Stimulated activated CD8-positive, alpha-beta memory T cell treated with anti-CD3 and anti-CD28 coated beads, Interleukin-7, amount 100 ng/mL, for 24 hours (primary cell): ENCODE data around the gene OTUD7B.
A peak's percentile ranks its signal among the peaks of the same experiment; 100 is the strongest.

Experiments used
- DNase-seq: peaks from one replicate; pipeline ENCODE4 v3.0.0-alpha.2; 2020; ENCODE audit warnings: low read depth

OTUD7B gene

DNA sequence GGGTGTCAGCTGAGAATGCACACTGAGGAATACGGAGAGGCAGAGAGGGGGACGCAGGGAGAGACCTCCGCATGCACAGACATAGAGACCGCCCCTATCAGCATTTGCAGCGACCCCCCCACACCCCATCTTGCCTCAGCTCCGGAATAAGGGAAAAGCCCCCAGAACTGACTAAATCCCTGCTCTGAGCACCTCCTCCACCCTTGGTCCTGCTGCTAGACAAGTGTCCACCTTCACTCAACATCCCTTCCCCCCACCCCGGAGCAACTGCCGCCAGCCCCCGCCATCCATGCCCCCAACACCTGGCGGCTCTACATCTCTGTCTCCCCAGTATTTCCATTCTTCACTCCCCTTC lies 93.7 kb downstream of the OTUD7B start:
- no peak for DNase-seq

DNA sequence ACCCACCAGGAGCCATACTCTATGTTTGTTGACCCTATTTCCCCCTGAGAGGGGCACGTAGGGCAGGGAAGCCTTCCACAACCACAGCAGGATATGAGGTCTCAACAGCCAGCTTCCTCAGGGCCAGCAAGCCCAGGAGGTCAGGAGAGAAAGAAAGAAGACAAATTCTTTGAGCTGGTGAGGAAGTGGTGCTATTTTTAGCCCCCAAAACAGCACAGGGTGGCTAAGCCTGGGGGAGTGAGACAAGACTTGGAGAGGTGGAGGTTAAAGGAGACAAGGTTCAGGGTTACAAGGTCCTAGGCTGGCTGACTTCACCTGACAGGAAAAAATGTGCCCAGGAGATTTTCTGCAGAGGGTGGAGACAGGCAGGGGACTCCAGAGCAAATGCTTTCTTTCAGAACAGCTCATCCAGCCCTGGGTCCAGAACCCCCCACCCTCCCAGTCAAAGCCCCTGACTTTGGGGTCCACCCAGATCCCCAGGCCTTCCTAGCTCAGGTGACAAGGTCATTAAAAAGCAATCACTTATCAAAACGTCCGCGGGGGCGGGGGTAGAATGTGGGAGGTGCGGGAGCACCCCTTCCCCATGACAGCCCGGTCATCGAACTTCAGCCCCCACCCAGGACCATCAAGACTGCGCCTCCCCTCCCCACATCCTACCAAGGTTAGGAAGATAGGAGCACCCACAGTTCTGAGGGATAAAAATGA lies 94.2 kb downstream of the OTUD7B start:
- DNase-seq: no peak

DNA sequence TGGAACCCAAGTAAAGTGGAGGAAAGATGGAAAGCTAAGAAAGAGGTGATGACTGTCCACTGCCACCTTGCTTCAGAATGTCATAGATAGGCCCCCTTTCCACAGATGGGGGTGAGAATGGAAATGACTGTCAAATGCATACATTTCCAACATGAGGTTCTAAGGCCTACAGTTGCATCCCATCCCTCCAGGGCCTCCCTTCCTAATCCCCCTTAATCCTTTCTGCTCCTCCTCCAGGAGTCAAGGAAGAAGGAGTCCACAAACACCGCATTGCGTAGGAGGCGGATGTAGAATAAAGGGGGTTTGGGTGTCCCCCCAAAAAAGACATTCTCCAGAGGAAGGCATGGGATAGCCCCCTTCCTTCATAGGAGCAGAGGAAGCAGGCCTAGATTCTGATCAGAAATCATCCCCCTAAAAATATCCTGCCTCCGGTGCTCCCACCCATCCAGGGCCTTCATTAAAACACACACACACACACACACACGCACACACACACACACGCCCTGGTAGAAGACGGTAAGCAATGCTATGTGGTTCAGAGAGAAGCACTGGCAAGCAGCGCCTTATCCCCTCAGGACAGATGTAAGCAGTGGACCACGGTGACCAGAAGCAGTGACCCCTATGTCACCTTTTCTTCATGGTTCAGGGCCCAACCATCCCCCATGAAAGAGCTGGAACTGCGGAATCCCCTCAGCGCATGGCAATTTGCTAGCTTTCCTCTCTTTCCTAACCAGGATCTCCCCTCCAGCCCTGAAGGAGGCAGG lies 94.9 kb downstream of the OTUD7B start:
- no peak for DNase-seq

DNA sequence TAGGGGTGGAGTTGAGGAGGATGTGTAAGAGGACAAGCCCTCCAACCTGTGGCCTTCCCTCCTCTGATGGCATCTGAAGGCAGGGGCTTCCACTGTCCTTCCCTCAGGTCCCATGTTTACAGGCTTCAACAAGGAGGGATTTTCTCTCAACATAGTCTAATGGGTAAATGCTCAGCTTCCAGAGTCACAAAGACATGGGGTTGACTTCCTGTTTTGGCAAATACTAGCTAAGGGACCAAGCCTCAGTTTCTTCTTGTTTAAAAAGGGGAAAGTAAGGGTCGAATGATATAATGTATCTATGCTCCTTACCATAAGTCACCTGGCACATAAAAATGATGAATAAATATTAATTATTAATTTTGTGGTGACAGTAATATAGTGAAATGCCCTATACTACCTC lies 96.0 kb downstream of the OTUD7B start:
- DNase-seq: no peak

DNA sequence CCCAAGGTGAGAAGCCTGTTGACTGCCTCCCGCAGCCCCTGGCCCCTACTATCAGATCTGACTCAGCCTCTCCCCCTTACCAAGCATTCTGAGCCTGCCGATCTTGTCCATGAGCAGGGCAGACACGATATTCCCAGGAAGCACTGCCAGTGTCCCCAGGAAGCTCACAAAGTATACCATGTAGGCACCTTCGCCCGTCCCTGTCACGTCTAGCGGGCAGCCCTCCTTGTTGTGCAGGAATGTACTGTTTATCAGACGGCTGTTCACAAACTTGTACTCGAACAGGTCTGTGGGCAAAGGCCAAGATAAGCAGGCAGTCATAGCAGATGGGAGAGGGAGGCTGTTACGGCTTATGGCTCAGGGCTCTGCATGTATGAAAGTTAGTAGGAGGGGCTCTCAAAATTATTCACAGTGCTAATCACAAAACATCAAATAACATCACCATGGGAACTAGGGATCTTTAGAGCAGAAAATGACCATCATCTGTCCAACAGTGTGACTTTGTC lies 103.9 kb downstream of the OTUD7B start:
- DNase-seq: no peak

DNA sequence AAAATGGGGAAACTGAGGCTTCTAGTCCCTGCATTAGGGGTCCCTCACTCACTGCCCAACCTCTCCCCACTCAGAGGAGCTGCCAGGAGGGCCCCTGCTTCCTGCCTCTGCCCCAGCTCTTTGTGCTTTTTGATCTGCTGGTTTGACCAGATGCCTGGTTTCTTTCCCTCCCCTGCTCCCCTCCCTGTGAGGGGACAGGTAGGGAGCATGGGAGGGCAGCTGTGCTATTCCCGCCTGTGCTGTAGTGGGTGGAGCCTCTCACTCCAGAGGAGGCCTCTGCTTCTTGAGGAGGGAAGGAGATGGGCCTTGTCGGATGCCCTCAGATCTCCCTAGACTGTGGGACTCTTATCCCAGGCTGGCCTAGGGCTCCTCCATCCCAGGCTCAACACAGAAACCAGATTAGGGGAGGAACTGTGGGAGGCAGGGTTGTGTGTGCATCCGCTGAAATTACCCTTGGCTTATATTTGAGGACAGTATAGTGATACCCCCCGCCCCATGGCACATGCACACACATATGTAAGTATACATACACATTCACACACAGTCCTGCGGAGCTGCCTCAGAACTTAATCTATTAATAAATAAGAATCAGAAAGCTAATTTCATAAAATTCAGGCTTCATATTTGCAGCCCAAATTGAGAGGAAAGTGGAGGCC lies 106.6 kb downstream of the OTUD7B start:
- DNase-seq: no peak

DNA sequence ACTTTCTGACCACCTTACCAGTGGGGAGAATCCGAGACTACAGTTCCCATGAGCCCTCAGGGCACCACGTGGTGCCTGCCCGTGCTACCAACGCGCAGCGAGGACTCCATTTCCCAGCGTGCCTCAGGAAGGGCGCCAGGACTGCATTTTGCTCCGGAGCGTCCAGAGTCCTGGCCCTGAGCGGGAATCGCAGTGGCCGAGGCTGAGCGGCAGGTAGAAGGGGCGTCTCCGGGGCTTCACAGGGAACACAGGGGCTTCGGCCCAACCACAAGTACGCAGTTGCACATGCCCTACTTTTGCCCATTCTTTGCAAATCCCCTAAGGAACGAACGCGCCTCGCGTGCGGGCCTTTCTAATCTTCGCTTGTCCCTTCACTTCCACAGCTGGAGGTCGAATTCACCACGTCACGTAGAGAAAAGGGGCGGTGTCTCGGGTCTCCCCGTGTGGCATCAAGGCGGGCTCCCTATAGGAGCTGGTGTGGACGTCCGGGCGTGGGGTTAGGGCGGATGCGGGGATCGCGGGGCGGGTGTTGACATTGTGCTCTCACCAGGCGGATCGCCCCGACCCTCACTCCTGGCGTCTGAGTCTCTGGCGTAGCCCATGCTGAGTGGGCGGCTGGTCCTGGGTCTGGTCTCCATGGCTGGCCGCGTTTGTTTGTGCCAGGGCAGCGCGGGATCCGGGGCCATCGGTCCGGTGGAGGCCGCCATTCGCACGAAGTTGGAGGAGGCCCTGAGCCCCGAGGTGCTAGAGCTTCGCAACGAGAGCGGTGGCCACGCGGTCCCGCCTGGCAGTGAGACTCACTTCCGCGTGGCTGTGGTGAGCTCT lies 110.9 kb downstream of the OTUD7B start, which contains the start of gene BOLA1:
TSS of gene BOLA1 (plus strand) at position 109 of the 825 bp plus-strand sequence. CDS start at position 601, 492 bp downstream.
- DNase-seq: peak; percentile 60

DNA sequence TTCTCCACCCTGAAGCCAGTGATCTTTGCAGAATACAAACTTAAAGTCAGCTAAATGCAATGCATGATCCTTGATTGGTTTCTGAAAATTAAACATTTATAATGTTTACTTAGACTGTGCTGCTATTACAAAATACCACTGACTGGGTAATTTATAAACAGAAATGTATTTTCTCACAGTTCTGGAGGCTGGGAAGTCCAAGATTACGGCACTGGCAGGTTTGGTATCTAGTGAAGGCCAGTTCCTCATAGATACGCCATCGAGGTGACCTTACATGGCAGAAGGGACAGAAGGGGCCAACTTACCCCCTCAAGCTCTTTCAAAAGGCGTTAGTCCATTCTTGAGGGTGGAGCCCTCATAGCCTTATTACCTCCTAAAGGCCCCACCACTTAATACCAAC lies 114.0 kb downstream of the OTUD7B start:
- no peak for DNase-seq

DNA sequence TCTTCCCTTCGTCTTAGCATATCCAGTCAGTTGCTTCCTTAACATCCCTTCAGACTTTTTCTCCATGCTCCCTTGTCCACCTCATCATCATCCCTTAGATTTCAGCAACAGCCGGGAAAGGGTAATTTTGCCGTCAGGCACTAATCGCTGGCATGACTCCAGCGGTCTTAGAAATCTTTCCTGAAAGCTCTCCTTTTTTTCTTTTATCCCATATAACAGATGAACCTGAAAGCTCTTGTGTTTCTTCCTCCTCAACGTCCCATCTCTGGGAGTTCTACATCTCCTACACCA lies 121.6 kb downstream of the OTUD7B start:
- no peak for DNase-seq

DNA sequence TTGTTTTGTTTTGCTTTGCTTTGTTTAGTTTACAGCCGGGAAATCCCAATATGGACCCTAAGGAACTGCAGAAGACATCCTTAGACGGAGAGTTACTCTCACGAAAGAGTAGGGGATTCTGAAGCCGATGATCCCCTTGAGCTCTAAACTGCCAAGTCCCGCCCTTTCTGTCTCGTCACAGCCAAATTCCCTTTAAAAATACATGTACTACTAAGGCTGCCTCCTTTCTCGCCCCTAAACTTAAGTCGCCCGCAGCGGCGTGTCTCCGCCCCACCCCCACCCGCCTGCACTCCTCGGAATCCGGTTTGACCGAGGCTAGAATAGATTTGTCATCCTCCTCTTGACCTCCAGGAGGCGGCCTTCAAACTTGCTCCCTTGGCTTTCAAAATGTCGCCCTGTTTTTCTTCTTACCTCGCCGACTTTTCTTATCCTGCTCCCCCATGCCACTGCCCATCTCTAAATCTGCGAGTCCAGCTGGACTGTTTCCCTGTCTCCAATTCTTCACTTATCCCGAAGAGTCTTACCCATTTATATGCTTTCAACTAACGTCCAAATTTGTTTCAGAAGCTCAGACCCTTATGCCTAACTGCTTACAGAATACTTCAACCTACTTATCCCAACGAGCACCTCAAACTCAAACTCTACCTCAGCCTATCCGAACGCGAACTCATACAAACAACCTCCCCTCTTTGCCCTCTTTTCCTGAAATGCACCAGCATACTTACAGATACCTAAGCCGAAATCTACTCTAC lies 122.1 kb downstream of the OTUD7B start:
- DNase-seq: peak; percentile 59
